GM23338 (cell line): ENCODE data around the gene DIAPH1. TPM values are rescaled to one million over a fixed set of nuclear protein-coding genes. Genes with fewer than 3 reads are reported as not detected.

Experiments
- ATAC-seq: fragments of 200-7000 bp; cut with Tn5 transposase; 3 replicates; pipeline ENCODE4 v1.9.1; 2020
- DNase-seq: peaks from one replicate; pipeline ENCODE4 v3.0.0-alpha.2; 2015; ENCODE audit warnings: low spot score
- H2AFZ ChIP-seq: fragments of 200-600 bp; sonication (generic); 2 replicates; pipeline ENCODE4 v1.8.0; 2016; ENCODE audit warnings: antibody characterized with exemption, mild to moderate bottlenecking, moderate library complexity
- H3F3A ChIP-seq: fragments of 200-600 bp; sonication (generic); replicated peaks from 2 replicates; pipeline ENCODE4 v1.8.0; 2017; ENCODE audit warnings: antibody characterized with exemption, mixed run types, low read depth
- H3K27ac ChIP-seq: fragments of 200-600 bp; sonication (generic); 2 replicates; pipeline ENCODE4 v1.6.1; 2016; ENCODE audit warnings: low read depth
- H3K27me3 ChIP-seq: fragments of 200-600 bp; sonication (generic); 2 replicates; pipeline ENCODE4 v1.8.0; 2016; ENCODE audit warnings: mild to moderate bottlenecking, mixed run types, moderate library complexity; ENCODE audit not compliant: insufficient read depth
- H3K36me3 ChIP-seq: fragments of 200-600 bp; sonication (generic); 2 replicates; pipeline ENCODE4 v1.8.0; 2016; ENCODE audit warnings: mild to moderate bottlenecking; ENCODE audit not compliant: insufficient read depth
- H3K4me1 ChIP-seq: fragments of 200-600 bp; sonication (generic); 2 replicates; pipeline ENCODE4 v1.8.0; 2016; ENCODE audit warnings: mild to moderate bottlenecking, moderate library complexity; ENCODE audit not compliant: insufficient read depth
- H3K4me2 ChIP-seq: fragments of 200-600 bp; sonication (generic); 2 replicates; pipeline ENCODE4 v1.7.1; 2017; ENCODE audit warnings: mixed run types
- H3K4me3 ChIP-seq: fragments of 200-600 bp; sonication (generic); 2 replicates; pipeline ENCODE4 v1.6.1; 2016; ENCODE audit warnings: mixed run types
- H3K79me2 ChIP-seq: fragments of 200-600 bp; sonication (generic); replicated peaks from 2 replicates; pipeline ENCODE4 v1.8.0; 2017; ENCODE audit warnings: mild to moderate bottlenecking; ENCODE audit not compliant: insufficient read depth
- H3K9me2 ChIP-seq: fragments of 200-600 bp; sonication (generic); 2 replicates; pipeline ENCODE4 v1.8.0; 2017; ENCODE audit not compliant: insufficient read depth
- H4K20me1 ChIP-seq: fragments of 200-600 bp; sonication (generic); replicated peaks from 2 replicates; pipeline ENCODE4 v1.8.0; 2017; ENCODE audit warnings: mild to moderate bottlenecking; ENCODE audit not compliant: insufficient read depth
- H3K27ac Mint-ChIP-seq: 2 replicates; pipeline ENCODE4 v1.8.0; 2020; ENCODE audit warnings: inconsistent platforms, mild to moderate bottlenecking, moderate library complexity, mixed read lengths
- H3K27me3 Mint-ChIP-seq: 3 replicates; pipeline ENCODE4 v1.8.0; 2022; ENCODE audit warnings: low read depth, mild to moderate bottlenecking, moderate library complexity, mixed read lengths, inconsistent platforms; ENCODE audit not compliant: insufficient read depth, poor library complexity
- H3K36me3 Mint-ChIP-seq: 3 replicates; pipeline ENCODE4 v1.8.0; 2021; ENCODE audit warnings: low read depth, mild to moderate bottlenecking, inconsistent platforms, moderate library complexity, mixed read lengths
- H3K4me1 Mint-ChIP-seq: 3 replicates; pipeline ENCODE4 v1.8.0; 2020; ENCODE audit warnings: mild to moderate bottlenecking, inconsistent platforms, mixed read lengths
- H3K4me3 Mint-ChIP-seq: 3 replicates; pipeline ENCODE4 v1.8.0; 2021; ENCODE audit warnings: moderate library complexity, mild to moderate bottlenecking, inconsistent platforms, mixed read lengths
- H3K9me3 Mint-ChIP-seq: 3 replicates; pipeline ENCODE4 v1.8.0; 2020; ENCODE audit warnings: moderate library complexity, mild to moderate bottlenecking, inconsistent platforms, mixed read lengths
- CREB1 ChIP-seq: fragments of 250-450 bp; sonication (Bioruptor Pico); IDR thresholded peaks from 2 replicates; pipeline ENCODE4 v1.5.0; 2020; ENCODE audit warnings: low read depth, mild to moderate bottlenecking, moderate library complexity
- EZH2phosphoT487 ChIP-seq: fragments of 200-600 bp; sonication (generic); IDR thresholded peaks from one replicate; pipeline ENCODE4 v1.8.1; 2018; ENCODE audit warnings: antibody characterized with exemption; ENCODE audit not compliant: unreplicated experiment
- JUNB ChIP-seq: IDR thresholded peaks from one replicate; pipeline ENCODE4 v1.6.1; 2016; ENCODE audit warnings: antibody characterized with exemption; ENCODE audit not compliant: unreplicated experiment
- POLR2AphosphoS5 ChIP-seq: IDR thresholded peaks from 2 replicates; pipeline ENCODE4 v1.6.1; 2016; ENCODE audit warnings: antibody characterized with exemption, low read depth
- STAT1 ChIP-seq: IDR thresholded peaks from one replicate; pipeline ENCODE4 v1.6.1; 2016; ENCODE audit warnings: antibody characterized with exemption; ENCODE audit not compliant: unreplicated experiment
- ZNF114 ChIP-seq: fragments of 250-450 bp; sonication (Bioruptor Pico); IDR thresholded peaks from 2 replicates; pipeline ENCODE4 v1.5.0; 2020; ENCODE audit warnings: mild to moderate bottlenecking, moderate library complexity
- polyA plus RNA-seq: library from polyadenylated mRNA; unstranded; fragments of >200 nt; fragmentation: Nextera tagmentation; extraction: Ambion mirVana; gene quantifications from 2 replicates; pipeline ENCODE4 v1.2.1, GENCODE V29; 2016
- total RNA-seq: library from RNA; depleted of rRNA; stranded (reverse); fragments of >200 nt; shearing (Covaris generic); gene quantifications from 2 replicates; pipeline ENCODE4 v1.2.3, GENCODE V29; 2014
- TF ChIP-seq, protein P1 (sequence below): IDR thresholded peaks from one replicate; pipeline ENCODE4 v1.6.1; 2018; ENCODE audit warnings: antibody characterized with exemption; ENCODE audit not compliant: unreplicated experiment
- TF ChIP-seq, protein P2 (sequence below): IDR thresholded peaks from 2 replicates; pipeline ENCODE4 v1.6.1; 2016; ENCODE audit warnings: antibody characterized with exemption

The DIAPH1 gene
- total and polyA plus RNA-seq, 2 experiments from 2014 or later: 42.9 to 104 TPM

DNA sequence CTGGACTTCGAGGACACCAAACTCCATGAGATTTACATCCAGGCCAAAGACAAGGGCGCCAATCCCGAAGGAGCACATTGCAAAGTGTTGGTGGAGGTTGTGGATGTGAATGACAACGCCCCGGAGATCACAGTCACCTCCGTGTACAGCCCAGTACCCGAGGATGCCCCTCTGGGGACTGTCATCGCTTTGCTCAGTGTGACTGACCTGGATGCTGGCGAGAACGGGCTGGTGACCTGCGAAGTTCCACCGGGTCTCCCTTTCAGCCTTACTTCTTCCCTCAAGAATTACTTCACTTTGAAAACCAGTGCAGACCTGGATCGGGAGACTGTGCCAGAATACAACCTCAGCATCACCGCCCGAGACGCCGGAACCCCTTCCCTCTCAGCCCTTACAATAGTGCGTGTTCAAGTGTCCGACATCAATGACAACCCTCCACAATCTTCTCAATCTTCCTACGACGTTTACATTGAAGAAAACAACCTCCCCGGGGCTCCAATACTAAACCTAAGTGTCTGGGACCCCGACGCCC is 141.7 kb downstream of the DIAPH1 start:
- peak overlapping the region; percentile 66 for H3K4me3 ChIP-seq
- Mint-ChIP-seq H3K36me3 (peaks cover 26% of the 10 kb centered on the region), H3K4me1 (peaks cover 21% of the 10 kb centered on the region), H3K27ac (no peak overlapping the region), H3K9me3 (peaks cover 26% of the 10 kb centered on the region), H3K27me3 (peaks cover 27% of the 10 kb centered on the region), H3K4me3 (peak overlapping the region; percentile 92)
- H3K4me1 ChIP-seq: no peaks in the 10 kb centered on the region; the same call in 1 of the 2 replicates
- H4K20me1 ChIP-seq: peaks cover 19% of the 10 kb centered on the region
- peaks cover 39% of the 10 kb centered on the region for H3K27me3 ChIP-seq
- DNase-seq (no peak), ATAC-seq (no peak)
- TF ChIP-seq, protein P1, sequence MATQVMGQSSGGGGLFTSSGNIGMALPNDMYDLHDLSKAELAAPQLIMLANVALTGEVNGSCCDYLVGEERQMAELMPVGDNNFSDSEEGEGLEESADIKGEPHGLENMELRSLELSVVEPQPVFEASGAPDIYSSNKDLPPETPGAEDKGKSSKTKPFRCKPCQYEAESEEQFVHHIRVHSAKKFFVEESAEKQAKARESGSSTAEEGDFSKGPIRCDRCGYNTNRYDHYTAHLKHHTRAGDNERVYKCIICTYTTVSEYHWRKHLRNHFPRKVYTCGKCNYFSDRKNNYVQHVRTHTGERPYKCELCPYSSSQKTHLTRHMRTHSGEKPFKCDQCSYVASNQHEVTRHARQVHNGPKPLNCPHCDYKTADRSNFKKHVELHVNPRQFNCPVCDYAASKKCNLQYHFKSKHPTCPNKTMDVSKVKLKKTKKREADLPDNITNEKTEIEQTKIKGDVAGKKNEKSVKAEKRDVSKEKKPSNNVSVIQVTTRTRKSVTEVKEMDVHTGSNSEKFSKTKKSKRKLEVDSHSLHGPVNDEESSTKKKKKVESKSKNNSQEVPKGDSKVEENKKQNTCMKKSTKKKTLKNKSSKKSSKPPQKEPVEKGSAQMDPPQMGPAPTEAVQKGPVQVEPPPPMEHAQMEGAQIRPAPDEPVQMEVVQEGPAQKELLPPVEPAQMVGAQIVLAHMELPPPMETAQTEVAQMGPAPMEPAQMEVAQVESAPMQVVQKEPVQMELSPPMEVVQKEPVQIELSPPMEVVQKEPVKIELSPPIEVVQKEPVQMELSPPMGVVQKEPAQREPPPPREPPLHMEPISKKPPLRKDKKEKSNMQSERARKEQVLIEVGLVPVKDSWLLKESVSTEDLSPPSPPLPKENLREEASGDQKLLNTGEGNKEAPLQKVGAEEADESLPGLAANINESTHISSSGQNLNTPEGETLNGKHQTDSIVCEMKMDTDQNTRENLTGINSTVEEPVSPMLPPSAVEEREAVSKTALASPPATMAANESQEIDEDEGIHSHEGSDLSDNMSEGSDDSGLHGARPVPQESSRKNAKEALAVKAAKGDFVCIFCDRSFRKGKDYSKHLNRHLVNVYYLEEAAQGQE: no peak
- TF ChIP-seq ZNF114 (CRISPR knock-in tag) (no peak), EZH2phosphoT487 (no peak), CREB1 (no peak)
- TF ChIP-seq, protein P2, sequence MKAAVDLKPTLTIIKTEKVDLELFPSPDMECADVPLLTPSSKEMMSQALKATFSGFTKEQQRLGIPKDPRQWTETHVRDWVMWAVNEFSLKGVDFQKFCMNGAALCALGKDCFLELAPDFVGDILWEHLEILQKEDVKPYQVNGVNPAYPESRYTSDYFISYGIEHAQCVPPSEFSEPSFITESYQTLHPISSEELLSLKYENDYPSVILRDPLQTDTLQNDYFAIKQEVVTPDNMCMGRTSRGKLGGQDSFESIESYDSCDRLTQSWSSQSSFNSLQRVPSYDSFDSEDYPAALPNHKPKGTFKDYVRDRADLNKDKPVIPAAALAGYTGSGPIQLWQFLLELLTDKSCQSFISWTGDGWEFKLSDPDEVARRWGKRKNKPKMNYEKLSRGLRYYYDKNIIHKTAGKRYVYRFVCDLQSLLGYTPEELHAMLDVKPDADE: no peak
- H3F3A ChIP-seq: 0 out of 2 replicates have a peak, but pooled peaks cover 4% of the 10 kb centered on the region
- peak overlapping the region; percentile 83 for H3K4me2 ChIP-seq
- no peaks in the 10 kb centered on the region for H3K36me3 ChIP-seq
- H3K79me2 ChIP-seq: peaks cover 2% of the 10 kb centered on the region
- H3K9me2 ChIP-seq: no peaks in the 10 kb centered on the region
- no peak overlapping the region for H3K27ac ChIP-seq
- no peak overlapping the region for H2AFZ ChIP-seq

DNA sequence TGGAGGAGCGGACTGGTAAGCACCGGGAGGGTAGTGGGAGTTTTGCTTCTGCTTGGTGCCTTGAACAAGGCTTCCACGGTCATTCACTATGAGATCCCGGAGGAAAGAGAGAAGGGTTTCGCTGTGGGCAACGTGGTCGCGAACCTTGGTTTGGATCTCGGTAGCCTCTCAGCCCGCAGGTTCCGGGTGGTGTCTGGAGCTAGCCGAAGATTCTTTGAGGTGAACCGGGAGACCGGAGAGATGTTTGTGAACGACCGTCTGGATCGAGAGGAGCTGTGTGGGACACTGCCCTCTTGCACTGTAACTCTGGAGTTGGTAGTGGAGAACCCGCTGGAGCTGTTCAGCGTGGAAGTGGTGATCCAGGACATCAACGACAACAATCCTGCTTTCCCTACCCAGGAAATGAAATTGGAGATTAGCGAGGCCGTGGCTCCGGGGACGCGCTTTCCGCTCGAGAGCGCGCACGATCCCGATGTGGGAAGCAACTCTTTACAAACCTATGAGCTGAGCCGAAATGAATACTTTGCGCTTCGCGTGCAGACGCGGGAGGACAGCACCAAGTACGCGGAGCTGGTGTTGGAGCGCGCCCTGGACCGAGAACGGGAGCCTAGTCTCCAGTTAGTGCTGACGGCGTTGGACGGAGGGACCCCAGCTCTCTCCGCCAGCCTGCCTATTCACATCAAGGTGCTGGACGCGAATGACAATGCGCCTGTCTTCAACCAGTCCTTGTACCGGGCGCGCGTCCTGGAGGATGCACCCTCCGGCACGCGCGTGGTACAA is 142.5 kb downstream of the DIAPH1 start:
- peak overlapping the region; percentile 66 for H3K4me3 ChIP-seq
- no peaks in the 10 kb centered on the region; the same call in 1 of the 2 replicates for H3K4me1 ChIP-seq
- no peaks in the 10 kb centered on the region for H3K36me3 ChIP-seq
- H3K79me2 ChIP-seq: no peaks in the 10 kb centered on the region; the same call in none of the 2 replicates
- peaks cover 39% of the 10 kb centered on the region for H3K27me3 ChIP-seq
- Mint-ChIP-seq H3K27ac (no peak overlapping the region), H3K27me3 (peaks cover 27% of the 10 kb centered on the region), H3K9me3 (peaks cover 26% of the 10 kb centered on the region), H3K36me3 (peaks cover 26% of the 10 kb centered on the region), H3K4me3 (peak overlapping the region; percentile 92), H3K4me1 (peaks cover 21% of the 10 kb centered on the region)
- peak; percentile 51 for ATAC-seq
- 0 out of 2 replicates have a peak, but pooled peaks cover 4% of the 10 kb centered on the region for H3F3A ChIP-seq
- H3K27ac ChIP-seq: no peak overlapping the region
- H2AFZ ChIP-seq: peak overlapping the region; percentile 89
- peaks cover 19% of the 10 kb centered on the region for H4K20me1 ChIP-seq
- DNase-seq: peak; percentile 64
- peak overlapping the region; percentile 83 for H3K4me2 ChIP-seq
- H3K9me2 ChIP-seq: no peaks in the 10 kb centered on the region
- TF ChIP-seq POLR2AphosphoS5: no peak
- TF ChIP-seq, protein P1: no peak
- TF ChIP-seq STAT1: no peak
- no peak for TF ChIP-seq JUNB
